Smooth muscle cell (in vitro differentiated cells): Measurements from ENCODE around the gene NEK8. TPM values are rescaled to one million over a fixed set of nuclear protein-coding genes. Genes with fewer than 3 reads are reported as not detected.

Experiments
- DNase-seq: peaks from one replicate; lab custom pipeline; 2025; ENCODE audit not compliant: unreplicated experiment; lab: John Stamatoyannopoulos, UW
- H2AFZ ChIP-seq: fragments of 200-600 bp; sonication (generic); 2 replicates; pipeline ENCODE4 v1.6.0; 2016; ENCODE audit warnings: antibody characterized with exemption, low read depth, mild to moderate bottlenecking
- H3F3A ChIP-seq: fragments of 200-600 bp; sonication (generic); 2 replicates; pipeline ENCODE4 v1.6.0; 2017; ENCODE audit warnings: antibody characterized with exemption, low read depth
- H3K27ac ChIP-seq: fragments of 200-600 bp; sonication (generic); 2 replicates; pipeline ENCODE4 v1.5.1; 2016; ENCODE audit warnings: low read depth, mild to moderate bottlenecking
- H3K27me3 ChIP-seq: fragments of 200-600 bp; sonication (generic); 2 replicates; pipeline ENCODE4 v1.6.1; 2016; ENCODE audit warnings: low read depth, mild to moderate bottlenecking
- H3K36me3 ChIP-seq: fragments of 200-600 bp; sonication (generic); 2 replicates; pipeline ENCODE4 v1.5.1; 2016; ENCODE audit warnings: low read depth
- H3K4me1 ChIP-seq: fragments of 200-600 bp; sonication (generic); 2 replicates; pipeline ENCODE4 v1.5.1; 2016; ENCODE audit warnings: low read depth
- H3K4me2 ChIP-seq: fragments of 200-600 bp; sonication (generic); 2 replicates; pipeline ENCODE4 v1.6.0; 2016; ENCODE audit warnings: mild to moderate bottlenecking
- H3K4me3 ChIP-seq: fragments of 200-600 bp; sonication (generic); 2 replicates; pipeline ENCODE4 v1.5.1; 2016; ENCODE audit warnings: mild to moderate bottlenecking
- H3K79me2 ChIP-seq: fragments of 200-600 bp; sonication (generic); 2 replicates; pipeline ENCODE4 v1.6.0; 2016; ENCODE audit warnings: low read depth, mild to moderate bottlenecking
- H3K9ac ChIP-seq: fragments of 200-600 bp; sonication (generic); 2 replicates; pipeline ENCODE4 v1.6.0; 2016; ENCODE audit warnings: low read depth
- H3K9me3 ChIP-seq: fragments of 200-600 bp; sonication (generic); replicated peaks from 2 replicates; pipeline ENCODE4 v1.5.1; 2016; ENCODE audit warnings: low read depth
- H4K20me1 ChIP-seq: fragments of 200-600 bp; sonication (generic); 2 replicates; pipeline ENCODE4 v1.6.0; 2016; ENCODE audit warnings: low read depth
- CTCF ChIP-seq: fragments of 200-600 bp; sonication (generic); IDR thresholded peaks from 2 replicates; pipeline ENCODE4 v1.5.1; 2017; ENCODE audit warnings: borderline replicate concordance, mild to moderate bottlenecking, antibody characterized with exemption; ENCODE audit not compliant: insufficient read depth, poor library complexity, severe bottlenecking
- WGBS: methylation state at CpG from one replicate; pipeline ENCODE4 v1.1.7; 2016; ENCODE audit warnings: low lambda C conversion rate; 5-methylcytosine and 5-hydroxymethylcytosine counted together
- polyA plus RNA-seq: library from polyadenylated mRNA; unstranded; fragments of >200 nt; fragmentation: Nextera tagmentation; extraction: Ambion mirVana; gene quantifications from 2 replicates; pipeline ENCODE4 v1.2.1, GENCODE V29; 2016
- total RNA-seq: library from RNA; depleted of rRNA; stranded (reverse); fragments of >200 nt; gene quantifications from 2 replicates; pipeline ENCODE4 v1.2.3, GENCODE V29; 2014

NEK8 gene
- total and polyA plus RNA-seq, 2 experiments from 2014 or later: 2.8 to 4.6 TPM

GRCh38 chr17:28725660-28726225, 2.8 kb upstream of the NEK8 start:
- H3K27ac ChIP-seq: peak overlapping the region; percentile 98
- no peaks in the 10 kb centered on the region for H3K9me3 ChIP-seq
- H4K20me1 ChIP-seq: peaks cover 39% of the 10 kb centered on the region
- TF ChIP-seq CTCF: no peak
- H2AFZ ChIP-seq: no peak overlapping the region
- H3K27me3 ChIP-seq: no peaks in the 10 kb centered on the region
- H3K9ac ChIP-seq: peak overlapping the region; percentile 28
- WGBS: under 1% methylated on average over 37 of the region's 45 CpGs
- no peaks in the 10 kb centered on the region for H3K36me3 ChIP-seq
- H3K4me2 ChIP-seq: peak overlapping the region; percentile 98
- H3K4me3 ChIP-seq: peak overlapping the region; percentile 86
- H3F3A ChIP-seq: peaks cover 22% of the 10 kb centered on the region
- peak; percentile 43 for DNase-seq
- peaks cover 26% of the 10 kb centered on the region for H3K4me1 ChIP-seq
- peaks cover 23% of the 10 kb centered on the region for H3K79me2 ChIP-seq

DNA sequence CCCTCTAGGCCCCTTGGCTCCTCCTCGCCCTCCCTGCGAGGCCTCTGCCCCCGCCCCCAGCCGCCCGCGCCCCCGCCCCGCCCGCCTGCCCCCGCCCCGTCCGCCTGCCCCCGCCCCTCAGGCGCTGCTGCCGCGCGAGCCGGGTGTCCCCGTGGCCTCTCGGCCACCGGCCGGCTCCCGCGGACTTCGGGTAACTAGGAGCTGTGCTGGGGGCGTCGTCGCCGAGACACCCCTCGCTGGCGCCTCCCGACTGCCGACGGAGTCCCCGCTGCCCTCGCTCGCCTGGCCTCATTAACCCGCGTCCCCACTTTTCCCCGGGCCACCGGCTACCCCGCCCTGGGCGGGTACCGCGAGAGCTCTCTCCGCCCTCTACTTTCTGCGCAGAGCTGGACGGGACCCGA, 2.4 kb upstream of the NEK8 start, which contains the start of gene TLCD1:
TLCD1 (minus strand) TSS at position 8 of the 401 bp plus-strand sequence. CDS start 136 bp downstream, outside the sequence.
- Histone ChIP-seq H3K27me3 (no peaks in the 10 kb centered on the region), H3K36me3 (no peaks in the 10 kb centered on the region), H3K9ac (peak within 1 kb of the TSS; percentile 69), H3K4me2 (peak within 1 kb of the TSS; percentile 98), H3F3A (peaks cover 22% of the 10 kb centered on the region), H4K20me1 (peaks cover 34% of the 10 kb centered on the region), H2AFZ (peak within 1 kb of the TSS; percentile 52), H3K27ac (peak within 1 kb of the TSS; percentile 98), H3K4me3 (peak within 1 kb of the TSS; percentile 86), H3K9me3 (no peaks in the 10 kb centered on the region), H3K4me1 (peaks cover 21% of the 10 kb centered on the region), H3K79me2 (peaks cover 19% of the 10 kb centered on the region)
- peak; percentile 87 for DNase-seq
- WGBS: 4% methylated on average over 4 of the region's 49 CpGs
- TF ChIP-seq CTCF: no peak

GRCh38 chr17:28726627-28727491, 1.7 kb upstream of the NEK8 start:
- TF ChIP-seq CTCF: peak; percentile 100
- Histone ChIP-seq H2AFZ (peak overlapping the region; percentile 83), H3K4me3 (peak overlapping the region; percentile 86), H3K9ac (peak overlapping the region; percentile 90), H4K20me1 (peaks cover 28% of the 10 kb centered on the region), H3K9me3 (no peaks in the 10 kb centered on the region), H3K27me3 (no peaks in the 10 kb centered on the region), H3K36me3 (no peaks in the 10 kb centered on the region), H3K79me2 (peaks cover 12% of the 10 kb centered on the region), H3F3A (peaks cover 17% of the 10 kb centered on the region), H3K4me2 (peak overlapping the region; percentile 98), H3K27ac (peak overlapping the region; percentile 98), H3K4me1 (peaks cover 15% of the 10 kb centered on the region)
- DNase-seq: peak; percentile 87
- 1% methylated on average over 46 of the region's 57 CpGs for WGBS
